HG03354 (cell line): Measurements from ENCODE around the gene DAAM2.

ENCODE experiments used
- ATAC-seq: cut with Tn5 transposase; IDR thresholded peaks from one replicate; pipeline ENCODE4 v1.9.1; 2021; ENCODE audit warnings: mild to moderate bottlenecking; ENCODE audit not compliant: unreplicated experiment, poor library complexity, severe bottlenecking

The DAAM2 gene

DNA sequence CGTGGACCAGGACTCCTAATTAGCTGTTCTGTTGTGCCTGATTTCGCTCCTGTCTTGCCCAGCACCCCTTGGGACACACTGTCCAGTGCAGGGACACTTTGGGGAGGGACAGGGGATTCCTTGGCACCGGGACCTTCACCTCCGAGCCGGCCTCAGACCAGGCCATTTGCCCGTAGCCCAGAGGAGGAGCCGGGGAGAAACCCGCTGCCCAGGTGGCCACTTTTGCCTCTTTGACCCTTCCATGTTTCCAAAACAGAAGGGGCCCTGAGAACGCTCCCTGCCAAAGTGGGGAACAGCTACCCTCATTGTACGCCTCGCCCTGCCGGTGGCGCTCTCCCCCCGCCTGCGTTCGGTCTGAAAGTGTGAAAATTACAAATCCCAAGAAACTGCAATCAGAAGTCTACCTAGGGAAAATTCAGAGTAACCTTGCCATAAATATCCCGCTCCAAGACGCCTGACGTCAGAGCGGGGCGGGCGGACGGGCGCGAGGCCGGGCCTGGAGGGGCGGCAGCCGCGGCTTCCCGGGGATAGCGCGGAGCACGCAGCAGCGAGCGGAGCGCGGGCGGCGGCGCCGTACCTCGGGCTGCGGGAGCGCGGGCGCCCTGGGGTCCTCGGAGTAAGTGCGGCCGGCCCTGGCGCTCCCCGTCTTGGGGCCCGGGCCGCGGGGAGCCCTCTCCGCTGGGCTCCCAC is at the start of gene DAAM2:
DAAM2 (plus strand) TSS at position 527 of the 690 bp plus-strand sequence. CDS start 63,927 bp downstream, outside the sequence.
- no peak for ATAC-seq

DNA sequence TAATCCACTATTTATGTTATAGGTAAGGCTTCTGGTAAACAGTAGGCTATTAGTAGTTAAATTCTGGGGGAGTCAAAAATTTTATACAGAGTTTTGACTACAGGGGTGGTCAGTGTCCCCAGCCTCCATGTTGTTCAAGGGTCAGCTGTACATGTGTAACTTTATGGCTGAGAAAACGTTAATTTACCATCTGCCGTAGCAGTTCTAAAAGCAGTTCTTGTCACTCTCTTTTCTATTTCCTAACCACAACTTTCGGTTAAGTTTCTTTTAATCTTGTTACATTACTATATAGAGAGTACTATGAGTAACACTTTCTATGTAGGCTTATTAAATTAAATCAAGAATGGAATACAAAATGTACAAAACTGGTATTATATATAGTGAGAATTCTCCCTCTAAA is 45.4 kb upstream of the DAAM2 start:
- no peak for ATAC-seq

- no peak for ATAC-seq
Measured at GRCh38 chr6:39752835-39753724, 39.1 kb upstream of the DAAM2 start.

DNA sequence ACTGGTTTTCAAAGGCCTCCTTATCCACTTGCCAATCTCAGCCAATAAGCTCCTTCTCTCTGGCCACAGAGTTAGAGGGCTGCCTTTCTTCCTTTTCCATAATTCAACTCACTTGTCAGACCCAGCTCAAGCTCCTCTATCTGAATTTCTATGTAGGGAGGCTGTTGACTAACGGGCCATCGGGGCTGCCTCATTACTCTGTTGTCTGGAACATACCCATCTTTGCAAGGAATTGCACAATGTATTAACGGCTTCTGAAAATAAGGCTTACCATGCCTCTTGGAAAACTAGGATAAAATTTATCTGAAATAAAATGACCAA is 38.5 kb upstream of the DAAM2 start:
- no peak for ATAC-seq

DNA sequence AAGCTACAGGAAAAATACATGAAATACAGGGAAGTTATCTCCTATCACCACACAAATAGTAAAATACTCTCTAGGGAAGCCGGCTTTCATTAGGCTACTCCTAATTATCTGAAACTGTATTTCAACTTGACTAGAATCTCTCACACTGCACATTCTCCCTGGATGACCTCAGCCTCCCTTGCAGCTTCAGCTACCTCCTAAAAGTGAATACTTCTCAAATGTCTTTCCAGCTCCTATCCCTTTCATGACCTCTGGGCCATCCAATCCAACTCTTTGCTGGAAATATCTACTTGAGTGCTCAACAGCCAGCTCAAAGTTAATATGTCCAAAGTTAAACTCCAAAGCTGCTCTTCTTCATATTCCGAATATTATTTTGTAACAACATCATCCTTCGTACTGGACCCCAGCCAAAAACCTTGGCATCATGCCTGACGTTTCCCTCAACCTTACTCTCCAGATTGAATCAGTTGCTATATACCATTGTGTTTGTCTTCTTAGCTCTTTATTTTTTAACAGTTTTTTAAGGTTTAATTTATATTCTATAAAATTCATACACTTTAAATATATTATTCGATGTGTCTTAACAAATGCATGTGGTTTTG is 37.6 kb upstream of the DAAM2 start:
- no peak for ATAC-seq

GRCh38 chr6:39755231-39755630 is 36.9 kb upstream of the DAAM2 start:
- ATAC-seq: no peak

DNA sequence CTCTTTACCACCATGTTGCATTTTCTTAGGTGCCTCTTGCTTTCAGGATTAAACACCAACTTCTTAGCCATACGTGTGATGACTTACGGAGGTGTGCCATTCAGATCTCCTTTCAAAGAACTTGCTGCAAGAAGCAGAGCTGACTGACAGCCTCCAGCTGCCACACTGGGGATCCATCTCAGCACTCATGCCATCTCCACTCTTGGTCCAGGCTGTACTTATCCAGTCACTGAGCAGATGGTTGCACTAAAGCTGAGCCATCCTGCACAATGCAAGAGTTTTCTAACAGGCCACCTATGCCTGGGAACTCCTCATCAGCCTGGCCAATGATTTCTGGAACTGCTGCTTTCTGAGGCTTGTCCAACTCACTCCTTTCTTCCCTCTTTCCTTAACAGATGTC is 35.6 kb upstream of the DAAM2 start:
- no peak for ATAC-seq

GRCh38 chr6:39758905-39759605 is 33.1 kb upstream of the DAAM2 start:
- ATAC-seq: no peak

- no peak for ATAC-seq
Measured at GRCh38 chr6:39760226-39760952, 31.8 kb upstream of the DAAM2 start.

DNA sequence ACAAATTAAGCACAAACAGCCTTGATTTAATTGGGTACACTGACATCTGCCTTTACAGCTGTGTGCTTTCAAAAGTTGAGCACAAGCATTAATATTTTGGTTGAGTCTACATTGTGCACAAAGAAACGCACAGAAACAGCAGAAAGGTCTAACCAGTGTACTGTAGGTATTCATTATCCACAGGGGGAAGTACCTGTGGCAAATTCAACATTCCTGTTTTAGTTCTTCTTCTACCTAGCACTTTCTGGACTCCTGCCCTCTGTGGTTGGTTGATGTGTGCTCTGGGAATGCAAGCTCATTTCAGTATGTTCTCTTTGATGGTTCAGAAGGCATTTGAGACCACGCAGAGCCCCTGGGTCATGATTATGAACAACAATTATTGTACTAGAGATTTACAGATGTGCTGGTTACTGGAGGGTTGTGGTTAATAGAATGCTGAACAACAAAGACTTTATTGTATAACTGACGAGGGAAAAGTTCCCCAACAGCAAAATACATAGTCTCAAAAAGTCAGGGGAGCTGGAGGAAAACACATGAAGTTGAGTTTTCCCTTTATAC is 26.6 kb upstream of the DAAM2 start:
- ATAC-seq: no peak

GRCh38 chr6:39769012-39769411 is 23.2 kb upstream of the DAAM2 start:
- no peak for ATAC-seq

- ATAC-seq: no peak
Measured at GRCh38 chr6:39770446-39770845, 21.7 kb upstream of the DAAM2 start.

- no peak for ATAC-seq
Measured at GRCh38 chr6:39772559-39773273, 19.5 kb upstream of the DAAM2 start.

- no peak for ATAC-seq
Measured at GRCh38 chr6:39773782-39774181, 18.4 kb upstream of the DAAM2 start.

DNA sequence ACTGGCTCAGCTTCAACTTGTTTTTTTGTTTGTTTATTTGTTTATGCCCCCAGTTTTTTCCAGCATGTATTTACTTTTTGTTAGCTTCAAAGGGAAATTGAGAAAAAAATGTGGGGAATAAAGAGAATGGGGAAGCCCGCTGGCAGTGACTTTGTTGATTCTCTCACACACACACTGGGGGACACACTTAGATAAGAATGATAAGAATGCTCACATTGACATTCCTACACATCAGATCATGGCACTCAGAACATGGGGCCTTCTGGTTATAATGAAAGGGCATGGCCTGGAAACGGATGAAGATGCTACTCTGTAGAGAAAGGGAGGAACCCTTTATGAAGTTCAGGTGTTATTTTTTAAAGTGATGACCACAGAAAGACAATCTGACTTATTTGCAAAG is 15.6 kb upstream of the DAAM2 start:
- ATAC-seq: no peak

GRCh38 chr6:39777218-39777617 is 15.0 kb upstream of the DAAM2 start:
- no peak for ATAC-seq

DNA sequence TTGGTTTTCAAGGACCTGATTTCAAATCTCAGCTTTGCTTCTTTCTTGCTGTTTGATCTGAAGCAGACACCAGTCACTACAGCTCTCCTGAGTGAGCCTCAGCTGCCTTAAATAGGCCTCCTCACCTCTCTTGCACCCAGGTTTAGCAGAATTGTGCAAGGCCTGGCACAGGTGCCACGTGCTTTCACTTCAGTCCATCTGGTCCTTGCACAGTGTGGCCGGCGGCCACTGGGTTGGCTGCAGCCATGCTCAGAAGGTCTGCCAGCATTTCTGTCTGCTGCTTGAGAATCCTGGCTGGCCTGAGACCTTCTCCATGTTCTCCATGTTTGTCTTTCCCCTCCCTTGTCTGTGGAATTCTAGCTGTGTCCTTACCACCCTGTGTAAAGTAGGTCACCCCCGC is 14.5 kb upstream of the DAAM2 start:
- ATAC-seq: no peak

GRCh38 chr6:39778581-39779255 is 13.5 kb upstream of the DAAM2 start:
- ATAC-seq: no peak
